Liver (tissue), 3 donors: ENCODE measurements around the gene VAPA.
"Not testable (repeated sequence)": the region's sequence is repeated elsewhere in the genome, so short reads cannot be mapped to it uniquely, and the experiment has no call there.

ENCODE experiments used
- CTCF ChIP-seq: fragments of 150-350 bp; IDR thresholded peaks from 2 replicates; pipeline ENCODE4 v1.5.1; 2017; ENCODE audit warnings: improper control_type of control experiment, low read depth, low read length; ENCODE audit not compliant: missing input control
- HNF4G ChIP-seq: IDR thresholded peaks from 2 replicates; pipeline ENCODE4 v1.6.1; 2016; ENCODE audit warnings: antibody characterized with exemption
- JUND ChIP-seq, 2 donors: IDR thresholded peaks; 2 replicates each; pipeline ENCODE4 v1.6.1; 2016; ENCODE audit warnings: antibody characterized with exemption in 2 of 2
- REST ChIP-seq: IDR thresholded peaks from 2 replicates; pipeline ENCODE4 v1.6.1; 2016; ENCODE audit warnings: antibody characterized with exemption, mild to moderate bottlenecking
- SP1 ChIP-seq: IDR thresholded peaks from 2 replicates; pipeline ENCODE4 v1.6.1; 2018; ENCODE audit warnings: antibody characterized with exemption, mild to moderate bottlenecking
- TAF1 ChIP-seq: conservative IDR thresholded peaks from 2 replicates; pipeline ENCODE4 v1.6.1; 2016; ENCODE audit warnings: antibody characterized with exemption, mild to moderate bottlenecking
- donor health status: healthy.
- donor health status: healthy.

- TF ChIP-seq CTCF; HNF4G; SP1; REST; TAF1; JUND (IDR thresholded peaks at IDR 0.05): not testable (repeated sequence)
These were observed 16.0 kb upstream of the VAPA start for GRCh38 chr18:9897787-9898291.
